SH-SY5Y (cell line): Measurements from ENCODE around the gene CERT1.

Source experiments
- GATA2 ChIP-seq: IDR thresholded peaks from 2 replicates; pipeline ENCODE4 v1.6.1; 2011; ENCODE audit warnings: mild to moderate bottlenecking, low read depth, low read length
- GATA3 ChIP-seq: IDR thresholded peaks from 2 replicates; pipeline ENCODE4 v1.6.1; 2011; ENCODE audit warnings: low read depth, mild to moderate bottlenecking, low read length, moderate library complexity

Gene CERT1

DNA sequence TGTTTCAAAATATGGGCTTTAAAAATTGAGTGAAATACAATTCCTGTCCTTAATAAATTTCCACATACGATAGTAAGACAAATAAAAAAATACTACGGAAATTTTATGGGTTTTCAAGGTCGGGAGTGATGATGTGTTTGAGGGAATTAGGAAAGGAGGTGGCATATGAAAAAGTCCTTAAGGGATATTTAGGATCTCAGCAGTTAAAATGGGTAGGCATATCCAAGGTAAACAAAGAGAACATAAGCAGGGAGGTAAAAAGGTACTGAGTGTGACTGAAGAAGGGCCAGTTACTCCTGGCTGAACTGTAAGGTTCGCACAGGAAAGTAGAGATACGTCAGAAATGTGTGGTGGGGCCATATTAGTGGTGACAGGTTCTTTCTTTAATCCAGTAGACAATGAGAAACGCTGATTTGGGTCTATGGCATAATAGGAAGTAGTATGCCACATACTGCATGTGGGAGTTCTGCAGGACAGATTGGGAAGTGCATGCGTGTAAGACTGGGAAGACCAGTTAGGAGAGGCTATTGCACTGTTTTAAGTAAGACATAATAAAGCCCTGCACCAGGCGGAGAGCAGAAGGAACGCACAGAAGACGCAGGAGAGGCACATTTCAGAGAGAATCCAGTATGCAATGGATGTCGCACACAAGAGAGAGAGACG lies 175.3 kb downstream of the CERT1 start:
- TF ChIP-seq GATA2 (no peak), GATA3 (no peak)

DNA sequence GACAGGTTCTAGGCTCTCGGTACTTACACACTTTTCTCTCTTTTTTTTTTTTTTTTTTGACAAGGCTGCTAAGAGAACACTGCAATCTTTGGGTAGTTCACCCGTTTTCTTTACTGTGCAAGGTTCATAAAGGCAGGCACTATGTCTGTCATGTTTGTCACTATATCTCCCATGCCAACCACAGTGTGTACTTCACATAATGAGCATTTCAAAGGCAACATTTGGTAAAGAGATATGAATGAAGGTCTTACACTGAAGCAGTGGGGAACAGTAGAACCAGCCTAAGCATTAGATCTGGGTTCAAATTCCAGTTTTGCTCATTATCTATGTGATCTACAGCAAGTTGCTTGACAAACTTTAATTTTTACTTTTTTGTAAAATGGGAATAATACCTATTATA lies 175.9 kb downstream of the CERT1 start:
- no peak for TF ChIP-seq GATA2
- peak; percentile 42; the same call in 1 of the 2 replicates for TF ChIP-seq GATA3

DNA sequence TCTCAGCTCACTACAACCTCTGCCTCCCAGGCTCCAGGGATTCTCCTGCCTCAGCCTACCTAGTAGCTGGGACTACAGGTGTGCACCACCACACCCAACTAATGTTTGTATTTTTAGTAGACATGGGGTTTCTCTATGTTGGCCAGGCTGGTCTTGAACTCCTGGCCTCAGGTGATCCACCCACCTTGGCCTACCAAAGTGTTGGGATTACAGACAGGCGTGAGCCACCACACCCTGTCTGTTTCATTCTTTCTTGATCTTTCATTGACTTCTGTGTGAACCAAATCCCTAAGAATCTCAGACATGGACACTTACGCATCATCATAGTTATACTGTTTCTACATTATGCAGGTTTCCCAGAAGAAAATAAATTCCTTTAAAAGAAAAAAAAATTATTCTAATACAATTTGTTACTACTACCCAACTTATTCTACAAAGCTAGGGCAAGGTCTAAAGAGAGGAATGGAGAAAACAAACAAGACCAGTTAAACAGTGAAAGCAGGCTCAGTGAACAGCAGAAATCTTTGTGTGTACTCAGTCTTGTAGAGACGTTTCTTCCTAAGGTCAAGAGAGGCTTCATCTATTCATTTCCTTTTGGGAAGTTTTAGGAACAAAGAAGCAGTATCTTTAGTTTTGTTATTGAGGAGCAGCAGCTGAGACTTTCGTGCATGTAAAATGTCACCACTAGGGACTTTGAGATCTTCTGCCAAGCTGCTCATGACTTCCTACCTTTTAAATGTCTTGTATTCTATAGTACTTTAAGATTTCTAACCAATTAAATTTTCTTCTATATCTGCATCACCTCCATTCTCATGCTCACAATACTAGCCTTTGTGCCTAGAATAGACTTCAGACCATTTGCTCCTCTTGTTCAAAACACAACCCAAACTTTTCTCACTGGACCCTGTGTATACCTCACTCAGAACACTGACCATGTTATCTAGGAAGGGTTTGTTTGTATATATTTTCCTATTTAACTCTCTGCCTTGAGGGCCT lies 180.0 kb downstream of the CERT1 start:
- TF ChIP-seq GATA2 (no peak), GATA3 (no peak)

DNA sequence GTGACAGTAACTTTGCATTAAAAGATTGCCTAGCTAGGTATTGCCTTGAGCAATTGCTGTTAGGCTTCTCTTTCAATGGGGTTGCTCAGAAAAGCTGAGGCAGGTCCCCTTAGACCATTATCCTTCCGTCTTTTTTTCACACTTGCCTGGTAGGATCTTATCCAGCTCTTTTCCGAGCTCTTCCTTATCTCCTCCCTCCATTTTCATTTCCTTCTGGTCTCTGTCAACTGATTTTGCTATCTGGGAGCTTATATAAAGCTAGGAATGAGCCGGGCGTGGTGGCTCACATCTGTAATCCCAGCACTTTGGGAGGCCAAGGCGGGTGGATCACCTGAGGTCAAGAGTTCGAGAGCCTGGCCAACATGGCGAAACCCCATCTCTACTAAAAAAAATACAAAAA lies 181.0 kb downstream of the CERT1 start:
- no peak for TF ChIP-seq GATA3
- TF ChIP-seq GATA2 = no peak
